Right ventricle myocardium superior (tissue), 1 donor: ENCODE measurements around the gene ARMH2. TPM values are rescaled to one million over a fixed set of nuclear protein-coding genes. Genes with fewer than 3 reads are reported as not detected.
"Not testable (repeated sequence)": the region's sequence is repeated elsewhere in the genome, so short reads cannot be mapped to it uniquely, and the experiment has no call there.

Source experiments
- ATAC-seq: fragments of 200-7000 bp; cut with Tn5 transposase; one replicate; pipeline ENCODE4 v1.9.1; 2020; ENCODE audit warnings: mild to moderate bottlenecking; ENCODE audit not compliant: poor library complexity
- DNase-seq: peaks from one replicate; pipeline ENCODE4 v3.0.0-alpha.2; 2020
- intact Hi-C: fragments of 100-400 bp; cut with DNase I; formaldehyde crosslinking; loops from one replicate; pipeline ENCODE4 v1.11.2; 2022
- total RNA-seq: library from RNA; stranded (reverse); fragmentation: NEBNext Ultra II Directional; extraction: Animal tissue kit (Norgen Biotek cat#: 25700); gene quantifications from one replicate; pipeline ENCODE4 v1.2.1, GENCODE V29; 2021
- donor health status: DM: no; HTN: yes; CAD: no; lungs with severe emphysema.

Gene ARMH2
- total RNA-seq, 1 donor from 2014 or later: not detected

DNA sequence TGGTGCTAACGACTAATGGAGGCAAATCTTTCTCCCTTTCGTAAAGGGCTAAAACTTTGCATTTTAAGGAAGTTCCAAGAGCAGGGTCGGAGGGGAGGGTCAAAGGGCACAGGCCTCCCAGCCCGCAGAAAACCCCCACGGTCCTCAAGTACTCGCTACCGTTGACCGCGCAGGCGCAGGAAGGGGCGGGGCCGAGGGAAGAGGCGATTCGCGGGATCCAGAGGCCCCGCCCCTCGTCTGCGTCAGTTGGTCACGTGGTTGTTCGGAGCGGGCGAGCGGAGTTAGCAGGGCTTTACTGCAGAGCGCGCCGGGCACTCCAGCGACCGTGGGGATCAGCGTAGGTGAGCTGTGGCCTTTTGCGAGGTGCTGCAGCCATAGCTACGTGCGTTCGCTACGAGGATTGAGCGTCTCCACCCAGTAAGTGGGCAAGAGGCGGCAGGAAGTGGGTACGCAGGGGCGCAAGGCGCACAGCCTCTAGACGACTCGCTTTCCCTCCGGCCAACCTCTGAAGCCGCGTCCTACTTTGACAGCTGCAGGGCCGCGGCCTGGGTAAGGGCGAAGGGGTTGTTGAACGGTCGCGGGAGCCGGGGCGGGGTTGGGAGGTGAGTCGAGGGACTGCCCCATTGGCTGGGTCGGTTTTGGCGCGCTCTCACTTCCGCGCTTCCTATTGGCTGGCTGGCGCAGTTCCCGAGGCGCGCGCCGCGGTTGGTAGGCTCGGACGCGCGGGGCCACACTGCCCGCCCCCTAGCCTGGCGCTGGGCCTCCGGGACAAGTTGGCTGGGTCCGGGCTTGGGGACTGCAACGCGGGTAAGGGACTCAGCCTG, 23.8 kb downstream of the ARMH2 start, which contains the start of gene GMNN:
Gene GMNN (plus strand): TSS at position 242 of the 824 bp plus-strand sequence. CDS start 2,310 bp downstream, outside the sequence.
- intact Hi-C loops: loop anchor here (10.0 kb wide), 1 partner anchor 50 kb away; no protein-coding TSS in a partner anchor
- DNase-seq (peak; percentile 100), ATAC-seq (peak; percentile 99)

DNA sequence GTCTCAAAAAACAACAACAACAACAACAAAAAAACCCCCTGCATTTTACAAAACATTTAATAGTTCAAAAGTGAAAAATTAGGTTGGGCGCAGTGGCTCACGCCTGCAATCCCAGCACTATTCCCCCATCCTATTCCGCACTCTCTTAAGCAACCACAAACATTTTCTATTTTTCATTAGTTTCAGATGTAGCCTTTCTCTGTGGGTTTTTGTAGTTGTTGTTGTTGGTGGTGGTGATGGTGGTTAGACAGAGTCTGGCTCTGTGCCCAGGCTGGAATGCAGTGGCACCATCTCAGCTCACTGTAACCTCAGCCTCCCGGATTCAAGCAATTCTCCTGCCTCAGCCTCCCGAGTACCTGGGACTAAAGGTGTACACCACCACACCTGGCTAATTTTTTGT, 30.4 kb downstream of the ARMH2 start:
- DNase-seq (no peak), ATAC-seq (no peak)
- intact Hi-C loops: loop anchor here (5.0 kb wide), 1 partner anchor 186 kb away; no protein-coding TSS in a partner anchor

DNA sequence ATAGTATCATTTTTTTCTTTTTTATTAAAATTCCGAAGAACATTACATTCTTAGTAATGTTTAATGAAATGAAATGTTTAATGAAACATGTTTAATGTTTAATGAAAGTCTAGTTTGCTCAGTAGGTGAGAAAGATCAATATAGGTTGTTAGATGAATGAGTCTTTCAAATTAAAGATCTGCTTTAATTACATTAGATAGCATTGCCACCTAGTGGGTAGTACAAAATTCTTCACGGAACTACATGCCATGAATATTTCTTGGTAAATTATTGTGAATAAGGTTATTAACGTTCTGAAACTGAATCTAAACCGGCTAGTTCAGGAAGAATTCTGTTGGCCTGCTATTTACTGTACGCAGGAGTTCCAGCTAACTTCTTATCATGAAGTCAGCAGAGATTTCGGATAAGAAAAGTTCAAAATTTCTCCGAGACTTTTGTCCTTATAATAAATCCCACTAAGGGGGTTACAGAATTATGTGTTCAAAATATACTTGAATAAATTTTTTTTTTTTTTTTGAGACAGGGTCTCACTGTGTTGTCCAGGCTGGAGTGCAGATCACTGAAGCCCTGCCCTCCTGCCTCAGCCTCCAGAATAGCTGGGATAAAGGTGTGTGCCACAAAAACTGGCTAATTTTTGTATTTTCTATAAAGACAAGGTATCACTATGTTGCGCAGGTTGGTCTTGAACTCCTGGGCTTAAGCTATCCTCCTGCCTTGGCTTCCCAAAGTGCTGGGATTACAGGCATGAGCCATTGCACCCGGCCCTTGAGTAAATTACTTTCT, 31.8 kb downstream of the ARMH2 start:
- DNase-seq (no peak), ATAC-seq (peak; percentile 72)
- intact Hi-C loops: loop anchor here (5.0 kb wide), 1 partner anchor 185 kb away; no protein-coding TSS in a partner anchor

DNA sequence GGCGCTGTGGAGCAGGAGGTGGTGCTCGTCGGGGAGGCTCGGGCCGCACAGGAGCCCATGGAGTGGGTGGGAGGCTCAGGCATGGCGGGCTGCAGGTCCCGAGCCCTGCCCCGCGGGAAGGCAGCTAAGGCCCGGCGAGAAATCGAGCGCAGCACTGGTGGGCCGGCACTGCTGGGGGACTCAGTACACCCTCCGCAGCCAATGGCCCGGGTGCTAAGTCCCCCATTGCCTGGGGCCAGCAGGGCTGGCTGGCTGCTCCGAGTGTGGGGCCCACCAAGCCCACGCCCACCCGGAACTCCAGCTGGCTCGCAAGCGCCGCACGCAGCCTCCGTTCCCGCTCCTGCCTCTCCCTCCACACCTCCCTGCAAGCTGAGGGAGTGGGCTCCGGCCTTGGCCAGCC, 32.7 kb downstream of the ARMH2 start:
- DNase-seq, ATAC-seq: not testable (repeated sequence)
- intact Hi-C loops: loop anchor here (5.0 kb wide), 1 partner anchor 184 kb away; no protein-coding TSS in a partner anchor

DNA sequence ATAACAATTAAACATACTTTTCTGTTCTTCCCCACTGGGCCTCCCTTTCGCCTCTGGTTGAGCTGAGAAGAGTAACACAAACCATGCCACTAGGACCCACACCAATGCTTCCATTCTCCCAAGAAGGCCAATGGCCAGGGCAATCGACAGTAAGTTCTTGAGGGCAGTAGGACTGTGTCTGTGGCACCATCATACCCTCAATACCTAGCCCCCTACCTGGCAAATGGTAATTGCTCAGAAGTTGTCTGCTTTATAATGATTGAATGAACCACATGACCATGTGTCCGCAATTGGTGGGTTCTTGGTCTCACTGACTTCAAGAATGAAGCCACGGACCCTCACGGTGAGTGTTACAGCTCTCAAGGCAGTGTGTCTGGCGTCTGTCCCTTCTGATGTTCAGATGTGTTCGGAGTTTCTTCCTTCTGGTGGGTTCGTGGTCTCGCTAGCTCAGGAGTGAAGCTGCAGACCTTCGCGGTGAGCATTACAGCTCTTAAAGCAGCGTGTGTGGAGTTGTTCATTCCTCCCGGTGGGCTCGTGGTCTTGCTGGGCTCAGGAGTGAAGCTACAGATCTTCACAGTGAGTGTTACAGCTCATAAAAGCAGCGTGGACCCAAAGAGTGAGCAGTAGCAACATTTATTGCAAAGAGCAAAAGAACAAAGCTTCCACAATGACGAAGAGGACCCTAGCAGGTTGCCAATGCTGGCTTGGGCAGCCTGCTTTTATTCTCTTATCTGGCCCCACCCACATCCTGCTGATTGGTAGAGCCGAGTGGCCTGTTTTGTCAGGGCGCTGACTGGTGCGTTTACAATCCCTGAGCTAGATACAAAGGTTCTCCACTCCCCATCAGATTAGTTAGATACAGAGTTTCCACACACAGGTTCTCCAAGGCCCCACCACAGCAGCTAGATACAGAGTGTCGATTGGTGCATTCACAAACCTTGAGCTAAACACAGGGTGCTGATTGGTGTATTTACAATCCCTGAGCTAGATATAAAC, 33.6 kb downstream of the ARMH2 start:
- intact Hi-C loops: loop anchor here (5.0 kb wide), 1 partner anchor 183 kb away; no protein-coding TSS in a partner anchor
- DNase-seq, ATAC-seq: not testable (repeated sequence)

DNA sequence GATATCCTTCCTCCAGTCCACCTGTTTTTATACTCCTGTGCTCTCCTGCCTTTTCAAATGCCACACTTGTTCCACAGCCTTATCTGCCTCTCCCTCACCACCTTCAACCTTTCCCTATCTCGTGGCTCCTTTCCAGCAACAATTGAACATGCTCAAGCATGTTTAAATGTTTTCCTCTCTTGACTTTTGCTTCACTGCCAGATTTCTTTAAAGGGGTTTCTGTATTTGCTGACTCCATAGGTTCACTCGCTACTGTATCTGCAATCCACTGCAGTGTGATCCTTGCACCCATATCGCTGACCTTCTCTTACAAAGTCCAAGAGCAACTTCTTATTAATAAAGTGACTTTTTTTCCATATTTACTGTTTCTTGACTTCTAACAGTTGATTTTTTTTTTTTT, 35.1 kb downstream of the ARMH2 start:
- ATAC-seq (no peak), DNase-seq (no peak)
- intact Hi-C loops: no loop called here

DNA sequence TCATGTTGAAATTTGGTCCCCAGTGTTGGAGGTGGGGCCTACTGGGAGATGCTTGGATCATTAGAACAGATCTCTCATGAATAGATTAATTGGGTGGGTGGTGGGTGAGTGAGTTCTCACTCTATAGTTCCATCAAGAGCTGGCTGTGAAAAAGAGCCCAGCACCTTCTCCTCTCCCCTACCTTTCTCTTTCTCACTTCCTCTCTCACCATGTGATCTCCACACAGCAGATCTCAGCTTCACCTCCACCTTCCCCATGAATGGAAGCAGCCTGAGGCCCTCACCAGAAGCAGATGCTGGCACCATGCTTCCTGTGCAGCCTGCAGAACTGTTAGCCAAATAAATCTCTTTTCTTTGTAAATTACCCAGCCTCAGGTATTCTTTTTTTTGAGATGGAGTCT, 36.9 kb downstream of the ARMH2 start:
- DNase-seq: no peak
- ATAC-seq: no peak
- intact Hi-C loops: no loop called here

DNA sequence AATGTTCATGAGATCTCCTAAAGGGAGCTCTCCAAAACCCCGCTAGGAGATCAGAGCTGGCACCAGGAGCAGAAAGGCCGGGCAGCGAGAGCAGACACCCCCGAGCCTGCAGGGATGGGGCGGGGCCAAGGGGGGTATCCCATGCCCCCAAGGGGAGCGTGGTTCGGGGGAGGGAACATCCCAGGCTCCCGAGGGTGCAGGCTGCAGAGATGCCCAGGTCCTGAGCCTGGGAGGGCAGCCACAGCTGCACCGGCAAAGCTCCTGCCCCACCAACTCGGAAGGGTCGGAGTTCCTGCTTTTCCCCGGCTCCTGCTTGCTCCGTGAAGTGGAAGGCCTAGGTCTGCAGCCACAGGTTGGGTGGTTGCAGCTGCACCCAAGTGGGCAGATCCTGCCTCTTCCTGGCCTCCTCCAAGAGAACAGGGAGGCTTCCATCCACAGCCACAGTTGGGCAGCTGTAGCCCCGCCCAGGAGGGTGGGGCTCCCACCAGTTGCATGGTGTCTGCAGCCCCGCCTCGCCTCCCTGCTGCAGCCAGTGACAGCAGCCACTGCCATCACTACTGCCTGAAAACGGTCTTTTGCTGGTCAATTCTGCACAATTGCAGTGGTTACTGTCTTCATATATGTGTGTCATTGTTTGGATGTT, 37.4 kb downstream of the ARMH2 start:
- ATAC-seq (no peak), DNase-seq (no peak)
- intact Hi-C loops: no loop called here

DNA sequence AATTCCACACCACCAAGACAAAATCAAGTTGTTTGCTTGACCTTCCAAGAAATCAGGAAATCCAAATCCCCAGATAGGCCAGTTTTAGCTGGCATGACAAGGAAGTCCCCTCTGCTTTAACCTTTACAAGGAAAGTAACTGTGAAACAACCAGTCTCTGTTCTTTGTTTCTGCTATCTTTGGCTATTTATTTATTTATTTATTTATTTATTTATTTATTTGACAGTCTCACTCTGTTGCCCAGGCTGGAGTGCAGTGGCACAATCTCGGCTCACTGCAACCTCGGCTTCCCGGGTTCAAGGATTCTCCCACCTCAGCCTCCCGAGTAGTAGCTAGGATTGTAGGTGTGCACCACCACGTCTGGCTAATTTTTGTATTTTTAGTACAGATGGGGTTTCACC, 38.5 kb downstream of the ARMH2 start:
- ATAC-seq: no peak
- intact Hi-C loops: no loop called here
- DNase-seq: no peak

DNA sequence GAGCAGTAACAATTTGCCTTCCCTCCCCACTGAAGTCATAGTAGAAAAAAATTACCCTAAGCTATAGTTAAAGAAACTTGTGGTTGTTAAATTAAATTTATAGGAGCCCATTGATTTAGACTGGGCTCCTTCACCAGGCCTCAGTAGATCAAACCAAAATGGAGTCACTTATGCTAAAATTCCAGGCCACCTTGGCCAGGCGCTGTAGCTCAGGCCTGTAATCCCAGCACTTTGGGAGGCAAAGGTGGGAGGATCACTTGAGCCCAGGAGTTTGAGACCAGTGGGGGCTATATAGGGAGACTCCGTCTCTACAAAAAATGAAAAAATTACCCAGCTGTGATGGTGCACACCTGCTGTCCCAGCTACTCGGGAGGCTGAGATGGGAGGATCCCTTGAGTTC, 39.0 kb downstream of the ARMH2 start:
- ATAC-seq (no peak), DNase-seq (no peak)
- intact Hi-C loops: no loop called here

DNA sequence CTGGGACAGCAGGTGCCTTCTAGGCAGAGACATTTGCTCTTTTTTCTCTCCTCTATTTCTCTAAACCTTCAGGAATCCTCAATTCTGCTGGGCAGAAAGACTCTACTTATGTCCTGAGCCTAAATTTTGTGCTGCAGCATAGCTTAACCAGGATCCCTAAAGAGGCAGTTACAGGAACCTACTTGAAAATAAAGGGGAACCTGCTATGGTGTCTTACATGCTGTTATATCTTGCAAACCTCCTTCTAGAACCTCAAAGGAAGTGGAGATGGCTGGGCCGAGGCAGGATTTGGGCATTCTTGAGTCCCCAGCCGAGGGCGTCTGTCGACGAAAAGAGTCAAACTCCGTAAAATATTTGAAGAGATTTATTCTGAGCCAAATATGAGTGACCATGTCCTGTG, 41.1 kb downstream of the ARMH2 start:
- ATAC-seq: no peak
- no peak for DNase-seq
- intact Hi-C loops: no loop called here

DNA sequence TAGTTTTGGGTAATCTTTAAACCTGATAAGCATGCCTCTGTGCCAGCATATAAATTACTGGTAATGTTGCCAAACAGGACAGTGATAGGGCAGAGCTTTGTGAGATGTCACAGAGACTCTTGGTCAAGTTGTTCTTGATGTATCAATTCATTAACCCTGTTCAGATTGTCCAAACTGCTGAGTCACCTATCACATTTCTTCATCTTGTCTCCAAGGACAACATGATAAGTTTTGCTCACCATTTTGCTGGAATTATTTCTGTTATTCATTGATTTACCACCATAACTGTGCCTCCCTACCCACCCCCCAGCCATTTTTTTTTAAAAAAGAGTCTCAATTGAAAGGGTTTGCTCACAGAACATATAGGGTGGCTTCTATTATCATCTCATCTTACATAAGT, 43.4 kb downstream of the ARMH2 start:
- intact Hi-C loops: no loop called here
- DNase-seq (no peak), ATAC-seq (no peak)

DNA sequence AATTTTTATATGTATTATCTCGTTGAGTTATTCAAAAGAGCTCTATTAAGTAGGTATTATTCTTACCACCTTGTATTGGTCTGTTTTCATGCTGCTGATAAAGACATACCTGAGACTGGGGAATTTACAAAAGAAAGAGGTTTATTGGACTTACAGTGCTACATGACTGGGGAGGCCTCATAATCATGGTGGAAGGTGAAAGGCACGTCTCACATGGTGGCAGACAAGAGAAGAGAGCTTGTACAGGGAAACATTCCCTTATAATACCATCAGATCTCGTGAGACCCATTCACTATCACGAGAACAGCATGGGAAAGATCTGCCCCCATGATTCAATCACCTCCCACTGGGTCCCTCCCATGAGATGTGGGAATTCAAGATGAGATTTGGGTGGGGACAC, 44.3 kb downstream of the ARMH2 start:
- DNase-seq, ATAC-seq, intact Hi-C loops: not testable (repeated sequence)

DNA sequence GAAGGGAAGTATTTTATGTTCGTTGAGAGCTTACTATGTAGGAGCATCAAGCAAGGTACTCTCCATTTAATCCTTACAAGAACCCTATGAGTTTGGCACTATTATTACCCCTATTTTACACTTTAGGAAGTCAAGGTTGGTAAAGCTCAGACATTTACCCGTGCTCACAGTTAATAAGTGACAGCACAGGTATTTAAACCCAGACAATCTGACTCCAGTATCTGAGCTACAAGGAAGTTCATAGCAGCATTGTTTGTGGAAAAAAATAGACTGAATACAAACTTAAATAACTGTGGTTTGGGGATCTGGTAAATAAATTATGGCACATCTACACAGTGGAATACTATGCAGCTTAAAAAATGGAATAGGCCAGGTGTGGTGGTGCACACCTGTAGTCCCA, 45.2 kb downstream of the ARMH2 start:
- intact Hi-C loops: no loop called here
- DNase-seq (no peak), ATAC-seq (no peak)

DNA sequence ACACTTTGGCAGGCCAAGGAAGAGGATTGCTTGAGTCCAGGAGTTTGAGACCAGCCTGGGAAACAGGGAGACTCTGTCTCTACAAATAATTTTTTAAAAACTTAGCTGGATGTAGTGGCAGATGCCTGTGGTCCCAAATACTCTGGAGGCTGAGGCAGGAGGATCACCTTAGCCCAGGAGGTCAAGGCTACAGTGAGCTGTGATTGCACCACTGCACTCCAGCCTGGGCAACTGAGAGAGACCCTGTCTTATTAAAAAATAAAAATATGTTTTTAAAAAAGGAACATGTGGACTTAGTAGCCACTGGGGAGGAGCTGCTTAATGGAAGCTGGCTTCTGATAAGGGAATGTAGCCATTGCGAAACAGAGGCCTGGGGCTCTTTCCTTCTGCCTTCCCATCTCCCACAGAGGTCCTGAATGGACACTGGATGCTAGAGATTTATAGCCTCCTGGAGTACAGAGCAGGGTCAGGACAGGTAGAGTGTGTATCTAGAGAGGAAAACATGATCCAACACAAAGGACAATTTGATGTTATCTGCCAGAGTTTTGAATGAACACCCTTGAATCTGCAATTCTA, 45.7 kb downstream of the ARMH2 start:
- DNase-seq (no peak), ATAC-seq (no peak)
- intact Hi-C loops: no loop called here

DNA sequence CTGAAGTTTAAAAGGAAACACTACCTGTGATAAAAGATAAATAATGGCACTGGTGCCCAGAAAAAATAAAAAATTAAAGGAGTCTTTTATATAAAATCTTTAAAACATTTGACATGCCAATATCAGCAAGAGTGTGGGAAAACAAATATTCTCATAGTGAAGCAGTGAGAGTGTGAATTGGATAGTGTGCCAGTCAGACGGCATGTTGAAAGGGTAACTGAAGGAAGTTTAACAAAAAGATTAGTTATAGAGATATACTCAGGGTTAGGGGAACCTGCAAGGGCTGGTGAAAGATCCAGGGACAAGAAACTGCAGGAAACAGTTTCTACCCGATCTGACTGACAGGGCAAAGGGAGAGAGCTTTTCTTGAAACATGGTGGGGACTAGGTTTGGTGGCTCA, 46.2 kb downstream of the ARMH2 start:
- ATAC-seq: no peak
- no peak for DNase-seq
- intact Hi-C loops: no loop called here

DNA sequence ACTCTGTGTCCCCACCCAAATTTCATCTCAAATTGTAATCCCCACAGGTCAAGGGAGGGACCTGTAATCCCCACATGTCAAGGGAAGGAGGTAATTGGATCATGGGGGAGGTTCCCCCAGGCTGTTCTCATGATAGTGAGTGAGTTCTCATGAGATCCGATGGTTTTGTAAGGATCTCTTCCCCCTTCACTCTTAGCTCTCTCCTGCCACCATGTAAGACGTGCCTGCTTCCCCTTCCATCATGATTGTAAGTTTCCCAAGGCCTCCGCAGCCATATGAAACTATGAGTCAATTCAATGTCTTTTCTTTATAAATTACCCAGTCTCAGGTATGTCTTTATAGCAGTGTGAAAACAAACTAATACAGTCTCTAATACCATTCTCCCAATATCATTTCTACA, 47.8 kb downstream of the ARMH2 start:
- intact Hi-C loops, ATAC-seq, DNase-seq: not testable (repeated sequence)

DNA sequence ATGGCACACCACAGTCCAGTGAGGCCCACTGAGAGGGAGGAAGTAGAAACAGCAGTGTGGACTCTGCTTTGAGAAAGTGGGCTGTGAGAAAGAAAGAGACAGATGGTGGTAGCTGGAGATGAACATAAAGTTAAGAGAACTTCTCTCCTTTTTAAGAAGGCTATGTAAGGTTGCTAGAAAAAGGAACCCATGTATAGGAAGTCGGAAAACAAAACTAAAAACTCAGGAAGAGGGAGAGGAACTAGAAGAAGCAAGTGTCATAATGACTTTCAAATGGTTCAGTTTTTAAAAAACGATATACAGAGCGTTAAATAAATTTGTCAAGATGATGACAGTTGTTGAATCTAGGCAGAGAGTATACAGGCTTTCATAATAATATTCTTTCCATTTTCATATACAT, 49.4 kb downstream of the ARMH2 start:
- DNase-seq: no peak
- intact Hi-C loops: no loop called here
- ATAC-seq: no peak
